Right lobe of liver (tissue), 4 donors: ENCODE data around the gene TTF1.

Experiments
- POLR2A ChIP-seq: fragments of 450-650 bp; IDR thresholded peaks from one replicate; pipeline ENCODE4 v1.6.1; 2017; ENCODE audit warnings: antibody characterized with exemption, mild to moderate bottlenecking
- TF ChIP-seq, protein P1 (sequence below), 4 donors: fragments of 200-600 bp in 3 of 4; fragments of 450-650 bp in 1 of 4; IDR thresholded peaks; one replicate each; pipeline versions ENCODE4 v1.5.1 to v1.8.0; 2016 to 2022; ENCODE audit warnings: antibody characterized with exemption in 4 of 4, mild to moderate bottlenecking in 2 of 4
- donor health status: DM: no; HTN: no; CAD: no.
- donor health status: DM: no; HTN: no; CAD: no.
- donor health status: DM: no; HTN: yes; CAD: no.

DNA sequence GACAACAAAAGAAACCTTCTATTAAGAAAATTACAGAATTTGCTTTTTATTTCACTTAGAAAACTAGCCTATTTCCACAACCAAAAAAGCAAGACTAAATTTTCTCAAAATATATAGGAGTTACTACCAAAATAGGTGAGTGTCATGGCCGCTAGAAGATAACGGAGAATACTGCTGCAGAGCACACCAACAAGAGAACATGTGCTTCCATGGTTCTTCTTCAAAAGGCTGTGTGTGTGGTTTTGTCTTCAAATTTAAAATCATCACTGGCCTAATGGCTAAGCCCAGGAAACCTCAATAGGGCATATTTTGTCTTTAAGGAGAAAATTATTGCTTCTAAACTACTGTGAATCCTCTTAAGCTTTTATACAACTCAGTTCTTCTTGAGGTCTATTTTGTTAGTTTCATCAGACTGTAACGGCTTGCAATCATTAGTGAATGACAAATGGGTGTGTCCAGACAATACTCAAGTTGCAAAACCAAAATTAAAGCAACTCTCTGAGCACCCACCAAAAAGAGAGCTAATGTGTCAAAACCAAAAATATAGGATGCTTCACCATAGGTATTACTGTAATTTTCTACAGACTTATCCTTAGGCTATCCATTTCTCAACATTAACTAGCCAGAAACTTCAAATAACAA lies 55.1 kb downstream of the TTF1 start:
- TF ChIP-seq, protein P1, sequence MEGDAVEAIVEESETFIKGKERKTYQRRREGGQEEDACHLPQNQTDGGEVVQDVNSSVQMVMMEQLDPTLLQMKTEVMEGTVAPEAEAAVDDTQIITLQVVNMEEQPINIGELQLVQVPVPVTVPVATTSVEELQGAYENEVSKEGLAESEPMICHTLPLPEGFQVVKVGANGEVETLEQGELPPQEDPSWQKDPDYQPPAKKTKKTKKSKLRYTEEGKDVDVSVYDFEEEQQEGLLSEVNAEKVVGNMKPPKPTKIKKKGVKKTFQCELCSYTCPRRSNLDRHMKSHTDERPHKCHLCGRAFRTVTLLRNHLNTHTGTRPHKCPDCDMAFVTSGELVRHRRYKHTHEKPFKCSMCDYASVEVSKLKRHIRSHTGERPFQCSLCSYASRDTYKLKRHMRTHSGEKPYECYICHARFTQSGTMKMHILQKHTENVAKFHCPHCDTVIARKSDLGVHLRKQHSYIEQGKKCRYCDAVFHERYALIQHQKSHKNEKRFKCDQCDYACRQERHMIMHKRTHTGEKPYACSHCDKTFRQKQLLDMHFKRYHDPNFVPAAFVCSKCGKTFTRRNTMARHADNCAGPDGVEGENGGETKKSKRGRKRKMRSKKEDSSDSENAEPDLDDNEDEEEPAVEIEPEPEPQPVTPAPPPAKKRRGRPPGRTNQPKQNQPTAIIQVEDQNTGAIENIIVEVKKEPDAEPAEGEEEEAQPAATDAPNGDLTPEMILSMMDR (IDR thresholded peaks at IDR 0.05): no peak
- no peak for TF ChIP-seq POLR2A
